Ammon's horn (tissue), 1 donor: ENCODE data around the gene PCDHGA6.
A peak's percentile ranks its signal among the peaks of the same experiment; 100 is the strongest.
"Not testable (repeated sequence)": the region's sequence is repeated elsewhere in the genome, so short reads cannot be mapped to it uniquely, and the experiment has no call there.

Experiments
- DNase-seq: peaks from one replicate; pipeline ENCODE4 v3.0.0-alpha.2; 2016; ENCODE audit warnings: low spot score

PCDHGA6 gene

DNA sequence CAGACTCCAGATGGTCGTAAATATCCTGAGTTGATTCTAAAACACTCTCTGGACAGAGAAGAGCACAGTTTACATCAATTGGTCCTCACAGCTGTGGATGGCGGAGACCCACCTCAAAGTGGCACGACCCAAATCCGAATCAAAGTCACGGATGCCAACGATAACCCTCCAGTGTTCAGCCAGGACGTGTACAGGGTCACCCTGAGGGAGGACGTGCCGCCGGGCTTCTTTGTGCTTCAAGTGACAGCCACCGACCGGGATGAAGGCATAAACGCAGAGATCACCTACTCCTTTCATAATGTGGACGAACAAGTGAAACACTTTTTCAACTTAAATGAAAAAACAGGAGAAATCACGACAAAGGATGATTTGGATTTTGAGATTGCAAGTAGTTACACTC lies 13.0 kb upstream of the PCDHGA6 start:
- no peak for DNase-seq

DNA sequence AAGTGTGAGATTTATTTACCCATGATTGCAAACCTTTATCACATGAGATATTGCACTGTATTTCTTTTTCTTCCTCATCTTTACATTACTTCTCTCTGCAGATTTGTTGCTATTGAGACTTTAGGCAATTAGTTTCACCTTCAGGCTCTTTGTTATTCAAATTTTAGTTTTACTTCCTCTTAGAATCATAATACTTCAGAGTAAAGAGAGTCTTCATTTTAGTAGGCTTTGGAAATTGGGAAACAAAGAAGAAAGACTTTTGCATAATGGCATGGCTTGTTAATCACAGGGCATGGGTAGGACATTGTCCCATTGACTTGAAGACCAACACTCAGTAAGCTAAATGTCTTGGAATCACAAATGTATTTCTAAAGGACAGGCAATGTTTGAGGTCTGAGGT lies 11.0 kb upstream of the PCDHGA6 start:
- DNase-seq = no peak

DNA sequence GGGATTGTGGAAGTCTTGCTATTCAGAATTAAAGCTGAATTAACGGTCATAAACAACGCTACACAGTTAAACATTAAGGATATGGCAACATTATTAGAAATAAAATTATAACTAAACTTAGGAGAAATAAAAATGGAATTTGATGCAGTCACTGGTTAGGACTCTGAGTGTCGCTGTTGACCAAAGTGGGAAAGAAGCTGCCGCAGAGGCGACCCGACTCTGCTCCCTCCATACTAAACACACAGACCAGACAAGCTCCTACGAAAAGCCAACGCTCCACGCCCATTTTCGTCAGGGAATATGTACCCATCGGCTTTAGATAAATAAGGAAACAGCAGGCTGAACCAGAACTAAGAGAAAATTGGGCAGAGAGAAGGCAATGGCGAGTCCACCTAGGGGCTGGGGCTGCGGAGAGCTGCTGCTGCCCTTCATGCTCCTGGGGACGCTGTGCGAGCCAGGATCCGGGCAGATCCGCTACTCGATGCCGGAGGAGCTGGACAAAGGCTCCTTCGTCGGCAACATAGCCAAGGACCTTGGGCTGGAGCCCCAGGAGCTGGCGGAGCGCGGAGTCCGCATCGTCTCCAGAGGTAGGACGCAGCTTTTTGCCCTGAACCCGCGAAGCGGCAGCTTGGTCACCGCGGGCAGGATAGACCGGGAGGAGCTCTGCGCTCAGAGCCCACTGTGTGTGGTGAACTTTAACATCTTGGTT lies 9.6 kb upstream of the PCDHGA6 start, which contains the start of gene PCDHGA5:
PCDHGA5 (plus strand) TSS at position 211 of the 709 bp plus-strand sequence; CDS start at position 380, 169 bp downstream.
- DNase-seq = no peak

DNA sequence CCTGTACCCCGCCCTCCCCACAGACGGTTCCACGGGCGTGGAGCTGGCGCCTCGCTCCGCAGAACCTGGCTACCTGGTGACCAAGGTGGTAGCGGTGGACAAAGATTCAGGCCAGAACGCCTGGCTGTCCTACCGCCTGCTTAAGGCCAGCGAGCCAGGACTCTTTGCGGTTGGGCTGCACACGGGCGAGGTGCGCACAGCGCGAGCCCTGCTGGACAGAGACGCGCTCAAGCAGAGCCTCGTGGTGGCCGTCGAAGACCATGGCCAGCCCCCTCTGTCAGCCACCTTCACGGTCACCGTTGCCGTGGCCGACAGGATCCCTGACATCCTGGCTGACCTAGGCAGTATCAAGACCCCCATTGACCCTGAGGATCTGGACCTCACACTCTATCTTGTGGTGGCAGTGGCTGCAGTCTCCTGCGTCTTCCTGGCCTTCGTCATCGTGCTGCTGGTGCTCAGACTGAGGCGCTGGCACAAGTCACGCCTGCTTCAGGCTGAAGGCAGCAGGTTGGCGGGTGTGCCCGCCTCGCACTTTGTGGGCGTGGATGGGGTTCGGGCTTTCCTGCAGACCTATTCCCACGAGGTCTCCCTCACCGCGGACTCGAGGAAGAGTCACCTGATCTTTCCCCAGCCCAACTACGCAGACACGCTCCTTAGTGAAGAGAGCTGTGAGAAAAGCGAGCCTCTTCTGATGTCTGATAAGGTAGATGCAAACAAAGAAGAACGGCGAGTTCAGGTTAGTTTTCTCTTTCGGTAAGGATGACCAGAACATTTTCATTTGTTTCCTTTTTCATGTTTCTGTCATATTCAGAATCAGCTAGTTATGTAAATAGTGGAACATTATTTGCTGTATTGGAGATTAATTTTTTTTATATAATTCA lies 7.4 kb upstream of the PCDHGA6 start:
- no peak for DNase-seq

DNA sequence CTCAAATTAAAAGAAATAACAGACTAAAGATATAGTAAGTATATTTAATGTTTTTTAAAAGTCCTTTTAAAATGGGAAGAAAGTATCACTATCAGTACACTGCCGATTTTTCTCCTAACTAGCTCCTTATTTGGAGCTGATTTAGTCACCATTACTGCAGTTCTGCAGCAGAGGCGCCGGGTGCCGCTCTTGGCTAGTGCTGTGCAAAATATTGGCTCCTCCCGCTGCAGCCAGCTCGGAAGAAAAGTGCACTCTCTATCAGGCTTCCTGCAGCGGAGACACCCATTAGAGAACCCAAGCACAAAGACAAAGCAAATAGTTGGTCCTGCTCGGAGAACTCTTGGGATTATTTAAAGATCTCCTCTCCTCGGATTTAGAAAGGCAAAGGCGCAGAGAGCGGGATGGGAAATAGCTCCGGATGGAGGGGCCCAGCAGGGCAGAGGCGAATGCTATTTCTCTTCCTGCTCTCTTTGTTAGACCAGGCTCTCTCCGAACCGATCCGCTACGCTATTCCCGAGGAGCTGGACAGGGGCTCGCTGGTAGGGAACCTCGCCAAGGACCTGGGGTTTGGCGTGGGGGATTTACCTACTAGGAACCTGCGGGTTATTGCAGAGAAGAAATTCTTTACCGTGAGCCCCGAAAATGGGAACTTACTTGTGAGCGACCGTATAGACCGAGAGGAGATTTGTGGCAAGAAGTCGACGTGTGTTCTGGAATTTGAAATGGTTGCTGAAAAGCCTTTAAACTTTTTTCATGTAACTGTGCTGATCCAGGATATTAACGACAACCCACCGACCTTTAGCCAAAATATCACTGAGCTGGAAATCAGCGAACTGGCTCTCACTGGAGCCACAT lies 3.5 kb upstream of the PCDHGA6 start, which contains the start of gene PCDHGB3:
PCDHGB3 (plus strand) TSS at position 249 of the 855 bp plus-strand sequence; CDS start at position 402, 153 bp downstream.
- DNase-seq = peak; percentile 16

DNA sequence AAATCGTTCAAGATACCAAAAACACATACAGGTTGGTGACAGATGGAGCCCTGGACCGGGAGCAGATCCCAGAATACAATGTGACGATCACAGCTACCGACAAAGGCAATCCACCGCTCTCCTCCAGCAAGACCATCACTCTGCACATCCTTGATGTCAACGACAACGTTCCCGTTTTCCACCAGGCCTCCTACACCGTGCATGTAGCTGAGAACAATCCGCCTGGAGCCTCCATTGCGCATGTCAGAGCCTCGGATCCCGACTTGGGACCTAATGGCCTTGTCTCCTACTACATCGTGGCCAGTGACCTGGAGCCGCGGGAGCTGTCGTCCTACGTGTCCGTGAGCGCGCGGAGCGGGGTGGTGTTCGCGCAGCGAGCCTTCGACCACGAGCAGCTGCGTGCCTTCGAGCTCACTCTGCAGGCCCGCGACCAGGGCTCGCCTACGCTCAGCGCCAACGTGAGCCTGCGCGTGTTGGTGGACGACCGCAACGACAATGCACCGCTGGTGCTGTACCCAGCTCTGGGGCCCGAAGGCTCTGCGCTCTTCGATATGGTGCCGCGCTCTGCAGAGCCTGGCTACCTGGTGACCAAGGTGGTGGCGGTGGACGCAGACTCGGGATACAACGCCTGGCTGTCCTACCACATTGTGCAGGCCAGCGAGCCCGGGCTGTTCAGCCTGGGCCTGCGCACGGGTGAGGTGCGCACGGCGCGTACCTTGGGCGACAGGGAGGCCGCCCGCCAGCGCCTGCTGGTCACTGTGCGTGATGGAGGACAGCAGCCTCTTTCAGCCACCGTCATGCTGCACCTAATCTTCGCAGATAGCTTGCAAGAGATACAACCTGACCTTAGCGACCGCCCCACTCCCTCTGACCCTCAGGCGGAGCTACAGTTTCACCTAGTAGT lies 1.9 kb upstream of the PCDHGA6 start:
- no peak for DNase-seq

DNA sequence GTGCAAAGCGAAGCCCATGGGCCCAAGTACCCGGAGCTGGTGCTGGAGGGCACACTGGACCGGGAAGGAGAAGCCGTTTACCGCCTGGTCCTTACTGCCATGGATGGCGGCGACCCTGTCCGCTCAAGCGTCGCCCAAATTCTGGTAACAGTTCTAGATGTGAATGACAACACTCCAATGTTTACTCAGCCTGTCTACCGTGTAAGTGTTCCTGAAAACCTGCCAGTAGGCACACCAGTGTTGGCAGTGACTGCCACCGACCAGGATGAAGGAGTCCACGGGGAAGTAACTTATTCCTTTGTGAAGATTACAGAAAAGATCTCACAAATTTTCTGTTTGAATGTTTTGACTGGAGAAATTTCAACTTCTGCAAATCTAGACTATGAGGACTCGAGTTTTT lies 936 bp downstream of the PCDHGA6 start:
- no peak for DNase-seq

DNA sequence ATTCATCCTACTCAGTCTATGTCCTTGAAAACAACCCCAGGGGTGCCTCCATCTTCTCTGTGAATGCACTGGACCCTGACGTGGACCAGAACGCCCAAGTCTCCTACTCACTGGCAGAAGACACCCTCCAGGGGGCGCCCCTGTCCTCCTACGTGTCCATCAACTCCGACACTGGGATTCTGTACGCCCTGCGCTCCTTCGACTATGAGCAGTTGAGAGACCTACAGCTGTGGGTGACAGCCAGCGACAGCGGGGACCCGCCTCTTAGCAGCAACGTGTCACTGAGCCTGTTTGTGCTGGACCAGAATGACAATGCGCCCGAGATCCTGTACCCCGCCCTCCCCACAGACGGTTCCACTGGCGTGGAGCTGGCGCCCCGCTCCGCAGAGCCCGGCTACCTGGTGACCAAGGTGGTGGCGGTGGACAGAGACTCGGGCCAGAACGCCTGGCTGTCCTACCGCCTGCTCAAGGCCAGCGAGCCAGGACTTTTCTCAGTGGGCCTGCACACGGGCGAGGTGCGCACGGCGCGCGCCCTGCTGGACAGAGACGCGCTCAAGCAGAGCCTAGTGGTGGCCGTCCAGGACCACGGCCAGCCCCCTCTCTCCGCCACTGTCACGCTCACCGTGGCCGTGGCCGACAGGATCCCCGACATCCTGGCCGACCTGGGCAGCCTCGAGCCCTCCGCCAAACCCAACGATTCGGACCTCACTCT lies 1.9 kb downstream of the PCDHGA6 start:
- not testable (repeated sequence) for DNase-seq

DNA sequence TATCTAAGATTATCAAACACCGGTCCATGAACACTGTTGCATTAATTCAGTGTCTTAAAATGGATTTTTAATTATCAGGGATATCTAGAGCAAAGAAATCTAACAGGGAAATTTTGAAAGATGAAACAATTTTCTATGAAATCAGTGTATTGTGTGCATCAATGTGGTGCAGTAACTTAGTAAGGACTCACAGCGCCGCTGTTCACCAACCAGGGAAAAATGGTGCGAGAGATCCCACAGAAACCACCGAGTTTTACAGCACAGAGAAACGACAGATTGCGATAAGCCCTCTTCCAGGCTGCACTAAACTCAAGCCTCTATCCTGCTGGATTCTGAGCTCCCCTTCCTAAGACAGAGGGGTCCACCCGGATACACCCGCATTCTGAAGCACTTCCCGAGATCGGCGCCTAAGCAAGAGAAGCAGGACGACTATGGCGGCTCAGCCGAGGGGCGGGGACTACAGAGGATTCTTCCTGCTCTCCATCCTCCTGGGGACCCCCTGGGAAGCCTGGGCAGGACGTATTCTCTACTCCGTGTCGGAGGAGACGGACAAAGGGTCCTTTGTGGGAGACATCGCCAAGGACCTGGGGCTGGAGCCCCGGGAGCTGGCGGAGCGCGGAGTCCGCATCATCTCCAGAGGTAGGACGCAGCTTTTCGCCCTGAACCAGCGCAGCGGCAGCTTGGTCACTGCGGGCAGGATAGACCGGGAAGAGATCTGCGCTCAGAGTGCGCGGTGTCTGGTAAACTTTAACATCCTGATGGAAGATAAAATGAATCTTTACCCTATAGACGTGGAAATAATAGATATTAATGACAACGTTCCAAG lies 9.0 kb downstream of the PCDHGA6 start, which contains the start of gene PCDHGA7:
PCDHGA7 (plus strand) TSS at position 274 of the 826 bp plus-strand sequence; CDS start at position 432, 158 bp downstream.
- DNase-seq = no peak

DNA sequence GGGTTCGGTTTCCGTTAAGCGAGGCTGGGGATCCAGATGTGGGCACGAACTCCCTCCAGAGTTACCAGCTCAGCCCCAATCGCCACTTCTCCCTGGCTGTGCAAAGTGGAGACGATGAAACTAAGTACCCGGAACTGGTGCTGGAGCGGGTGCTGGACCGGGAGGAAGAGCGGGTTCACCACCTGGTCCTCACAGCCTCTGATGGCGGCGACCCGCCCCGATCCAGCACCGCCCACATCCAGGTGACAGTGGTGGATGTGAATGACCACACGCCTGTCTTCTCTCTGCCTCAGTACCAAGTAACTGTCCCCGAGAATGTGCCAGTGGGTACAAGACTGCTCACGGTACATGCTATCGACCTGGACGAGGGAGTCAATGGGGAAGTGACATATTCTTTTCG lies 9.7 kb downstream of the PCDHGA6 start:
- DNase-seq = no peak

DNA sequence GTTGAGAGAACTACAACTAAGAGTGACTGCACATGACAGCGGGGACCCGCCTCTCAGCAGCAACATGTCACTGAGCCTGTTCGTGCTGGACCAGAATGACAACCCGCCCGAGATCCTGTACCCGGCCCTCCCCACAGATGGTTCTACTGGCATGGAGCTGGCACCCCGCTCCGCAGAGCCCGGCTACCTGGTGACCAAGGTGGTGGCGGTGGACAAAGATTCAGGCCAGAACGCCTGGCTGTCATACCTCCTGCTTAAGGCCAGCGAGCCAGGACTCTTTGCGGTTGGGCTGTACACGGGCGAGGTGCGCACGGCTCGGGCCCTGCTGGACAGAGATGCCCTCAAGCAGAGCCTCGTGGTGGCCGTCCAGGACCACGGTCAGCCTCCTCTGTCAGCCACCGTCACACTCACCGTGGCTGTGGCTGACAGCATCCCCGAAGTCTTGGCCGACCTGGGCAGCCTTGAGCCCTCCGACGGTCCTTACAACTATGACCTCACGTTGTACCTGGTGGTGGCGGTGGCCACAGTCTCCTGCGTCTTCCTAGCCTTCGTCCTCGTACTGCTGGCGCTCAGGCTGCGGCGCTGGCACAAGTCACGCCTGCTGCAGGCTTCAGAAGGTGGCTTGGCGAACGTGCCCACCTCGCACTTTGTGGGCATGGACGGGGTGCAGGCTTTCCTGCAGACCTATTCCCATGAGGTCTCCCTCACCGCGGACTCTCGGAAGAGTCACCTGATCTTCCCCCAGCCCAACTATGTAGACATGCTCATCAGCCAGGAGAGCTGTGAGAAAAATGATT lies 11.0 kb downstream of the PCDHGA6 start:
- DNase-seq = no peak

DNA sequence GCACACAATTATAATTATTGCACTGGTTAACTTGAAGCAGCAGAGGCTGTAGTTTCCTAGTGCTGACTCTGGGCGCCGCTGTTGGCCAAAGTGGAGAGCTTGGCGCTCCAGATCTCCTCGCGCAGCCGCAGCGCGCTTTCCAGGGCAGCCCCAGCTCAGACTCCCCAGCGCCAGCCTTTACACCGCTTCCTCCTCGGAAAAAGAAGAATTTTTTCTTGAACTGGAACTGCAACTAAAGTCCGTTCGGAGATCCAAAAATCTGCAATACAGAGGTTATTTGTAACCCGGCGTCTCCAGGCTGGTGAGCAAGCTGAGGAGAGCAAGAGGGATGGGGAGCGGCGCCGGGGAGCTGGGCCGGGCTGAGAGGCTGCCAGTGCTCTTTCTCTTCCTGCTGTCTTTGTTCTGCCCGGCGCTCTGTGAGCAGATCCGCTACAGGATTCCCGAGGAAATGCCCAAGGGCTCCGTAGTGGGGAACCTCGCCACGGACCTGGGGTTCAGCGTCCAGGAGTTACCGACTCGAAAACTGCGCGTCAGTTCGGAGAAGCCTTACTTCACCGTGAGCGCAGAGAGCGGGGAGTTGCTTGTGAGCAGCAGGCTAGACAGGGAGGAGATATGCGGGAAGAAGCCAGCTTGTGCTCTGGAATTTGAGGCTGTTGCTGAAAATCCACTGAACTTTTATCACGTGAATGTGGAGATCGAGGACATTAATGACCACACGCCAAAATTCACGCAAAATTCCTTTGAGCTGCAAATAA lies 14.0 kb downstream of the PCDHGA6 start, which contains the start of gene PCDHGB4:
PCDHGB4 (plus strand) TSS at position 142 of the 755 bp plus-strand sequence; CDS start at position 329, 187 bp downstream.
- not testable (repeated sequence) for DNase-seq

DNA sequence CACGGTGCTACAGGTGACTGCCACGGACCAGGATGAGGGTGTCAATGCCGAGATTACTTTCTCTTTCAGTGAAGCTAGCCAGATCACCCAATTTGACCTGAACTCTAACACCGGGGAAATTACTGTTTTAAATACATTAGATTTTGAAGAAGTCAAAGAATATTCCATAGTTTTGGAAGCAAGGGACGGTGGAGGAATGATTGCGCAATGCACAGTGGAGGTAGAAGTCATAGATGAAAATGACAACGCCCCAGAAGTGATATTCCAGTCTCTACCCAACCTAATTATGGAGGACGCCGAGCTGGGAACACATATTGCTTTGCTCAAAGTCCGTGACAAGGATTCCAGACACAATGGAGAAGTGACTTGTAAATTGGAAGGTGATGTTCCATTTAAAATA lies 15.0 kb downstream of the PCDHGA6 start:
- DNase-seq = no peak

DNA sequence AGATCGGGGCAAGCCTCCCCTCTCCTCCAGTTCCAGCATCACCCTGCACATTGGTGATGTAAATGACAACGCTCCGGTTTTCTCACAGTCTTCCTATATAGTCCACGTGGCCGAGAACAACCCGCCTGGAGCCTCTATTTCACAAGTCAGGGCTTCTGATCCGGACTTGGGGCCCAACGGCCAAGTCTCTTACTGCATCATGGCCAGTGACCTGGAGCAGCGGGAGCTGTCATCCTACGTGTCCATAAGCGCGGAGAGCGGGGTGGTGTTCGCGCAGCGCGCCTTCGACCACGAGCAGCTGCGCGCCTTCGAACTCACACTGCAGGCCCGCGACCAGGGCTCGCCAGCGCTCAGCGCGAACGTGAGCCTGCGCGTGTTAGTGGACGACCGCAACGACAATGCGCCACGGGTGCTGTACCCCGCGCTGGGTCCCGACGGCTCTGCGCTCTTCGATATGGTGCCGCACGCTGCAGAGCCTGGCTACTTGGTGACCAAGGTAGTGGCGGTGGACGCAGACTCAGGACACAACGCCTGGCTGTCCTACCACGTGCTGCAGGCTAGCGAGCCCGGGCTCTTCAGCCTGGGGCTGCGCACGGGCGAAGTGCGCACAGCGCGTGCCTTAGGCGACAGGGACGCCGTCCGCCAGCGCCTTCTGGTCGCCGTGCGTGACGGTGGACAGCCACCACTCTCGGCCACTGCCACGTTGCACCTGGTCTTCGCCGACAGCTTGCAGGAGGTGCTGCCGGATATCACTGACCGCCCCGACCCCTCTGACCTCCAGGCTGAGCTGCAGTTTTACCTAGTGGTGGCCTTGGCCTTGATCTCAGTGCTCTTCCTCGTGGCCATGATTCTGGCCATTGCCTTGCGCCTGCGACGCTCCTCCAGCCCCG lies 15.7 kb downstream of the PCDHGA6 start:
- no peak for DNase-seq

DNA sequence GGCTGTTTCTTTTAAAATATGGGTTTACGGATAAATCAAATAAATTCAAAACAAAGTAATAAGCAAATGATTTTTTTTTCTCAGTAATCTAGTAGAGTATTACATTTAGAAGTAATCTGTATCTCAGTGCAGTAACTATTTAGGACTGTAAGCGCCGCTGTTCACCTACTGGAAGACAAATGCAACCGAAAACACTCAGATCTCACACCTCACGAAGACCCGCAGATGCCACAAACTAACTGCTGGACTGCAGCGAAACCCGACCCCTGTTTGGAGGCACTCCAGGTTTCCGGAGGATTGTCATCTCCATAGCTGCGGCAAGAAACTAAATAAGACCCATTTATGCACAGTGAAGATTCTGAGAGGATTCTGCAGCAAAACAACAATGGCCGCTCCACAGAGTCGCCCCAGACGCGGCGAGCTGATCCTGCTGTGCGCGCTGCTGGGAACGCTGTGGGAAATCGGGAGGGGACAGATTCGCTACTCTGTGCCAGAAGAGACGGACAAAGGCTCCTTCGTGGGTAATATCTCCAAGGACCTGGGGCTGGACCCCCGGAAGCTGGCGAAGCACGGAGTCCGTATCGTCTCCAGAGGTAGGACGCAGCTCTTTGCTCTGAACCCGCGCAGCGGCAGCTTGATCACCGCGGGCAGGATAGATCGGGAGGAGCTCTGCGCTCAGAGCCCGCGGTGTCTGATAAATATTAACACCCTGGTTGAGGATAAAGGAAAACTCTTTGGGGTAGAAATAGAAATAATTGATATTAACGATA lies 18.9 kb downstream of the PCDHGA6 start, which contains the start of gene PCDHGA8:
PCDHGA8 (plus strand) TSS at position 205 of the 770 bp plus-strand sequence; CDS start at position 386, 181 bp downstream.
- DNase-seq = no peak

DNA sequence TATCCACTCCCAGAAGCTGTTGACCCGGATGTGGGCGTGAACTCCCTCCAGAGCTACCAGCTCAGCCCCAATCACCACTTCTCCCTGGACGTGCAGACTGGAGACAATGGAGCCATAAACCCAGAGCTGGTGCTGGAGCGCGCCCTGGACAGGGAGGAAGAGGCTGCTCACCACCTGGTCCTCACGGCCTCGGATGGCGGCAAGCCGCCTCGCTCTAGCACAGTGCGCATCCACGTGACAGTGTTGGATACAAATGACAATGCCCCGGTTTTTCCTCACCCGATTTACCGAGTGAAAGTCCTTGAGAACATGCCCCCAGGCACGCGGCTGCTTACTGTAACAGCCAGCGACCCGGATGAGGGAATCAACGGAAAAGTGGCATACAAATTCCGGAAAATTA lies 19.6 kb downstream of the PCDHGA6 start:
- no peak for DNase-seq
